Measurements from ENCODE around the gene ADNP.

ADNP gene

GRCh38 chr20:50909413-50909812 is 21.8 kb downstream of the ADNP start:
- no peaks in the 10 kb centered on the region for H3K4me1 ChIP-seq (ENCODE audit: insufficient read depth, low read length)
- H3K27me3 ChIP-seq (ENCODE audit: insufficient read depth, low read length), result no peaks in the 10 kb centered on the region
- no peak overlapping the region for H2AFZ ChIP-seq (ENCODE audit: low read depth, low read length)
- H3K9me3 ChIP-seq (ENCODE audit: low read length), result no peaks in the 10 kb centered on the region
- no peak overlapping the region for H3K4me3 ChIP-seq (ENCODE audit: low read length)
- H3K36me3 ChIP-seq (ENCODE audit: insufficient read depth, low read length), result peaks cover 51% of the 10 kb centered on the region

- peaks cover 73% of the 10 kb centered on the region for H3K36me3 ChIP-seq (ENCODE audit: insufficient read depth, low read length)
- no peak overlapping the region for H2AFZ ChIP-seq (ENCODE audit: low read depth, low read length)
- no peaks in the 10 kb centered on the region for H3K9me3 ChIP-seq (ENCODE audit: low read length)
- no peaks in the 10 kb centered on the region for H3K4me1 ChIP-seq (ENCODE audit: insufficient read depth, low read length)
- H3K27me3 ChIP-seq (ENCODE audit: insufficient read depth, low read length), result no peaks in the 10 kb centered on the region
- no peak overlapping the region for H3K4me3 ChIP-seq (ENCODE audit: low read length)
Observed at GRCh38 chr20:50904067-50904570, 27.1 kb downstream of the ADNP start.

- no peaks in the 10 kb centered on the region for H3K27me3 ChIP-seq (ENCODE audit: insufficient read depth, low read length)
- H3K4me1 ChIP-seq (ENCODE audit: insufficient read depth, low read length), result no peaks in the 10 kb centered on the region
- no peak overlapping the region for H3K4me3 ChIP-seq (ENCODE audit: low read length)
- no peak overlapping the region for H2AFZ ChIP-seq (ENCODE audit: low read depth, low read length)
- H3K36me3 ChIP-seq (ENCODE audit: insufficient read depth, low read length), result peaks cover 78% of the 10 kb centered on the region
- no peaks in the 10 kb centered on the region for H3K9me3 ChIP-seq (ENCODE audit: low read length)
Observed at GRCh38 chr20:50903353-50904051, 27.7 kb downstream of the ADNP start.

- Histone ChIP-seq H2AFZ (ENCODE audit: low read depth, low read length) (no peak overlapping the region), H3K36me3 (ENCODE audit: insufficient read depth, low read length) (peaks cover 85% of the 10 kb centered on the region), H3K9me3 (ENCODE audit: low read length) (no peaks in the 10 kb centered on the region), H3K4me1 (ENCODE audit: insufficient read depth, low read length) (no peaks in the 10 kb centered on the region), H3K27me3 (ENCODE audit: insufficient read depth, low read length) (no peaks in the 10 kb centered on the region), H3K4me3 (ENCODE audit: low read length) (no peak overlapping the region)
Observed at GRCh38 chr20:50901301-50901700, 29.9 kb downstream of the ADNP start.

GRCh38 chr20:50900261-50900660 is 31.0 kb downstream of the ADNP start:
- Histone ChIP-seq H2AFZ (ENCODE audit: low read depth, low read length) (no peak overlapping the region), H3K36me3 (ENCODE audit: insufficient read depth, low read length) (peaks cover 82% of the 10 kb centered on the region), H3K4me3 (ENCODE audit: low read length) (no peak overlapping the region), H3K4me1 (ENCODE audit: insufficient read depth, low read length) (no peaks in the 10 kb centered on the region), H3K27me3 (ENCODE audit: insufficient read depth, low read length) (no peaks in the 10 kb centered on the region), H3K9me3 (ENCODE audit: low read length) (no peaks in the 10 kb centered on the region)

GRCh38 chr20:50898475-50898874 is 32.8 kb downstream of the ADNP start:
- H3K27me3 ChIP-seq (ENCODE audit: insufficient read depth, low read length), result no peaks in the 10 kb centered on the region
- peaks cover 84% of the 10 kb centered on the region for H3K36me3 ChIP-seq (ENCODE audit: insufficient read depth, low read length)

GRCh38 chr20:50895111-50895830 is 36.0 kb downstream of the ADNP start:
- H3K36me3 ChIP-seq (ENCODE audit: insufficient read depth, low read length), result peaks cover 84% of the 10 kb centered on the region
- H3K4me1 ChIP-seq (ENCODE audit: insufficient read depth, low read length), result no peaks in the 10 kb centered on the region
- no peaks in the 10 kb centered on the region for H3K9me3 ChIP-seq (ENCODE audit: low read length)
- no peak overlapping the region for H2AFZ ChIP-seq (ENCODE audit: low read depth, low read length)
- no peak overlapping the region for H3K4me3 ChIP-seq (ENCODE audit: low read length)
- no peaks in the 10 kb centered on the region for H3K27me3 ChIP-seq (ENCODE audit: insufficient read depth, low read length)

More at GRCh38 chr20:50898475-50898874, 32.8 kb downstream of the ADNP start:
- no peaks in the 10 kb centered on the region for H3K9me3 ChIP-seq (ENCODE audit: low read length)
- H3K4me1 ChIP-seq (ENCODE audit: insufficient read depth, low read length), result no peaks in the 10 kb centered on the region
- H3K4me3 ChIP-seq (ENCODE audit: low read length), result no peak overlapping the region
- no peak overlapping the region for H2AFZ ChIP-seq (ENCODE audit: low read depth, low read length)

- H3K4me3 ChIP-seq (ENCODE audit: low read length), result no peak overlapping the region
- H3K9me3 ChIP-seq (ENCODE audit: low read length), result no peaks in the 10 kb centered on the region
- no peaks in the 10 kb centered on the region for H3K4me1 ChIP-seq (ENCODE audit: insufficient read depth, low read length)
- H2AFZ ChIP-seq (ENCODE audit: low read depth, low read length), result no peak overlapping the region
- H3K27me3 ChIP-seq (ENCODE audit: insufficient read depth, low read length), result no peaks in the 10 kb centered on the region
- H3K36me3 ChIP-seq (ENCODE audit: insufficient read depth, low read length), result peaks cover 85% of the 10 kb centered on the region
Observed at GRCh38 chr20:50893620-50894019, 37.6 kb downstream of the ADNP start.

- no peaks in the 10 kb centered on the region for H3K27me3 ChIP-seq (ENCODE audit: insufficient read depth, low read length)
- no peaks in the 10 kb centered on the region for H3K4me1 ChIP-seq (ENCODE audit: insufficient read depth, low read length)
- no peak overlapping the region for H2AFZ ChIP-seq (ENCODE audit: low read depth, low read length)
- H3K9me3 ChIP-seq (ENCODE audit: low read length), result no peaks in the 10 kb centered on the region
- H3K36me3 ChIP-seq (ENCODE audit: insufficient read depth, low read length), result peaks cover 82% of the 10 kb centered on the region
- H3K4me3 ChIP-seq (ENCODE audit: low read length), result no peak overlapping the region
Observed at GRCh38 chr20:50892394-50892793, 38.8 kb downstream of the ADNP start.

GRCh38 chr20:50891138-50891537 is 40.1 kb downstream of the ADNP start:
- Histone ChIP-seq H3K27me3 (ENCODE audit: insufficient read depth, low read length) (no peaks in the 10 kb centered on the region), H3K4me1 (ENCODE audit: insufficient read depth, low read length) (no peaks in the 10 kb centered on the region), H2AFZ (ENCODE audit: low read depth, low read length) (no peak overlapping the region), H3K4me3 (ENCODE audit: low read length) (no peak overlapping the region), H3K36me3 (ENCODE audit: insufficient read depth, low read length) (peaks cover 74% of the 10 kb centered on the region), H3K9me3 (ENCODE audit: low read length) (no peaks in the 10 kb centered on the region)

GRCh38 chr20:50887576-50887975 is 43.7 kb downstream of the ADNP start:
- H3K4me3 ChIP-seq (ENCODE audit: low read length), result no peak overlapping the region
- H3K27me3 ChIP-seq (ENCODE audit: insufficient read depth, low read length), result no peaks in the 10 kb centered on the region
- H3K36me3 ChIP-seq (ENCODE audit: insufficient read depth, low read length), result peaks cover 48% of the 10 kb centered on the region
- peaks cover 4% of the 10 kb centered on the region for H3K9me3 ChIP-seq (ENCODE audit: low read length)
- no peaks in the 10 kb centered on the region for H3K4me1 ChIP-seq (ENCODE audit: insufficient read depth, low read length)
- no peak overlapping the region for H2AFZ ChIP-seq (ENCODE audit: low read depth, low read length)

- Histone ChIP-seq H3K4me1 (ENCODE audit: insufficient read depth, low read length) (no peaks in the 10 kb centered on the region), H3K27me3 (ENCODE audit: insufficient read depth, low read length) (no peaks in the 10 kb centered on the region), H3K4me3 (ENCODE audit: low read length) (no peak overlapping the region), H2AFZ (ENCODE audit: low read depth, low read length) (no peak overlapping the region), H3K36me3 (ENCODE audit: insufficient read depth, low read length) (peaks cover 36% of the 10 kb centered on the region), H3K9me3 (ENCODE audit: low read length) (peaks cover 4% of the 10 kb centered on the region)
Observed at GRCh38 chr20:50886184-50886790, 45.0 kb downstream of the ADNP start.

- no peaks in the 10 kb centered on the region for H3K27me3 ChIP-seq (ENCODE audit: insufficient read depth, low read length)
- peaks cover 31% of the 10 kb centered on the region for H3K36me3 ChIP-seq (ENCODE audit: insufficient read depth, low read length)
- peaks cover 4% of the 10 kb centered on the region for H3K9me3 ChIP-seq (ENCODE audit: low read length)
- no peak overlapping the region for H2AFZ ChIP-seq (ENCODE audit: low read depth, low read length)
- no peak overlapping the region for H3K4me3 ChIP-seq (ENCODE audit: low read length)
- H3K4me1 ChIP-seq (ENCODE audit: insufficient read depth, low read length), result no peaks in the 10 kb centered on the region
Observed at GRCh38 chr20:50885781-50886180, 45.5 kb downstream of the ADNP start.
